IMR-90 (cell line): ENCODE data around the gene RBPJ. TPM values are rescaled to one million over a fixed set of nuclear protein-coding genes. Genes with fewer than 3 reads are reported as not detected.

ENCODE experiments used
- ATAC-seq: fragments of 200-7000 bp; cut with Tn5 transposase; 2 replicates; pipeline ENCODE4 v1.9.1; 2020; ENCODE audit warnings: low read depth, mild to moderate bottlenecking, moderate library complexity
- BruUV-seq: library from RNA; stranded (reverse); fragments of 400-500 nt; replicated peaks from 2 replicates; lab custom pipeline; 2021; lab: Mats Ljungman, UMichigan
- CTCF ChIA-PET: fragments of 300-600 bp; formaldehyde crosslinking; extraction: SDS; loops from one replicate; lab custom pipeline; 2021; ENCODE audit warnings: antibody characterized with exemption; lab: Yijun Ruan, JAX
- POLR2A ChIA-PET: fragments of 300-600 bp; sonication (Branson Sonifier 250); formaldehyde crosslinking; loops from one replicate; lab custom pipeline; 2022; ENCODE audit warnings: antibody characterized with exemption; ENCODE audit not compliant: unreplicated experiment; lab: Charles Lee
- DNase-seq: peaks from one replicate; pipeline ENCODE4 v3.0.0; 2013
- H2AFZ ChIP-seq: replicated peaks from 2 replicates; pipeline ENCODE3; 2013; ENCODE audit warnings: low read length, mild to moderate bottlenecking; ENCODE audit not compliant: poor library complexity
- H2AK5ac ChIP-seq: 2 replicates; pipeline ENCODE4 v1.6.1; 2013; ENCODE audit warnings: low read depth, low read length, inconsistent platforms
- H2AK9ac ChIP-seq: replicated peaks from 2 replicates; pipeline ENCODE3; 2013; ENCODE audit warnings: mild to moderate bottlenecking, low read depth, low read length, moderate library complexity; ENCODE audit not compliant: poor library complexity
- H2BK120ac ChIP-seq: 2 replicates; pipeline ENCODE4 v1.6.1; 2013; ENCODE audit warnings: low read depth, low read length, inconsistent platforms
- H2BK15ac ChIP-seq: 3 replicates; pipeline ENCODE4 v1.6.1; 2013; ENCODE audit warnings: low read depth, low read length, inconsistent platforms
- H2BK20ac ChIP-seq: 2 replicates; pipeline ENCODE4 v1.6.1; 2013; ENCODE audit warnings: low read depth, mild to moderate bottlenecking, inconsistent platforms, low read length, moderate library complexity
- H2BK5ac ChIP-seq: 2 replicates; pipeline ENCODE4 v1.6.1; 2013; ENCODE audit warnings: mild to moderate bottlenecking, low read depth, low read length, inconsistent platforms; ENCODE audit not compliant: poor library complexity, severe bottlenecking
- H3K14ac ChIP-seq: replicated peaks from 2 replicates; pipeline ENCODE4 v1.6.1; 2013; ENCODE audit warnings: low read depth, low read length, inconsistent platforms
- H3K18ac ChIP-seq: 2 replicates; pipeline ENCODE4 v1.6.1; 2013; ENCODE audit warnings: low read depth, low read length, control low read depth
- H3K23ac ChIP-seq: 2 replicates; pipeline ENCODE4 v1.6.1; 2013; ENCODE audit warnings: low read depth, low read length, inconsistent platforms
- H3K27ac ChIP-seq: 2 replicates; pipeline ENCODE4 v1.5.1; 2013; ENCODE audit warnings: mild to moderate bottlenecking, control low read depth, low read length; ENCODE audit not compliant: insufficient read depth
- H3K27me3 ChIP-seq: 2 replicates; pipeline ENCODE4 v1.6.1; 2013; ENCODE audit warnings: low read length; ENCODE audit not compliant: control insufficient read depth, insufficient read depth
- H3K36me3 ChIP-seq: 2 replicates; pipeline ENCODE4 v1.6.1; 2013; ENCODE audit warnings: low read length, mixed read lengths; ENCODE audit not compliant: control insufficient read depth, insufficient read depth
- H3K4ac ChIP-seq: 2 replicates; pipeline ENCODE4 v1.6.1; 2013; ENCODE audit warnings: low read depth, low read length, inconsistent platforms
- H3K4me1 ChIP-seq: 2 replicates; pipeline ENCODE4 v1.6.1; 2013; ENCODE audit warnings: low read length, mixed read lengths; ENCODE audit not compliant: control insufficient read depth, insufficient read depth
- H3K4me2 ChIP-seq: 2 replicates; pipeline ENCODE4 v1.6.1; 2013; ENCODE audit warnings: low read depth, mild to moderate bottlenecking, control low read depth, low read length, moderate library complexity
- H3K4me3 ChIP-seq: 2 replicates; pipeline ENCODE4 v1.5.1; 2013; ENCODE audit warnings: low read depth, mild to moderate bottlenecking, control low read depth, low read length, moderate library complexity; ENCODE audit not compliant: insufficient read depth
- H3K56ac ChIP-seq: 2 replicates; pipeline ENCODE4 v1.6.1; 2013; ENCODE audit warnings: low read length, inconsistent platforms; ENCODE audit not compliant: insufficient read depth; ENCODE audit errors: extremely low read depth
- H3K79me1 ChIP-seq, 2 experiments: 2 replicates each; pipeline ENCODE4 v1.6.1; 2013; ENCODE audit warnings: low read length in 2 of 2, inconsistent platforms in 1 of 2, low read depth in 1 of 2
- H3K9ac ChIP-seq: 2 replicates; pipeline ENCODE4 v1.6.1; 2013; ENCODE audit warnings: low read depth, low read length, control low read depth
- H3K9me1 ChIP-seq: 2 replicates; pipeline ENCODE4 v1.6.1; 2013; ENCODE audit warnings: low read length, inconsistent platforms; ENCODE audit not compliant: insufficient read depth
- H3K9me3 ChIP-seq: 2 replicates; pipeline ENCODE4 v1.6.1; 2013; ENCODE audit warnings: low read length; ENCODE audit not compliant: control insufficient read depth, insufficient read depth
- H4K20me1 ChIP-seq: 2 replicates; pipeline ENCODE4 v1.6.1; 2013; ENCODE audit warnings: low read length, inconsistent platforms; ENCODE audit not compliant: insufficient read depth
- H4K5ac ChIP-seq: 2 replicates; pipeline ENCODE4 v1.6.1; 2013; ENCODE audit warnings: mild to moderate bottlenecking, low read depth, low read length, control low read depth
- H4K8ac ChIP-seq, 2 experiments: 2 replicates each; pipeline ENCODE4 v1.6.1; 2013; ENCODE audit warnings: low read depth in 2 of 2, low read length in 2 of 2, control low read depth in 1 of 2, inconsistent platforms in 1 of 2
- H4K91ac ChIP-seq: 2 replicates; pipeline ENCODE4 v1.6.1; 2013; ENCODE audit warnings: low read depth, low read length, inconsistent platforms; ENCODE audit not compliant: insufficient read depth
- BHLHE40 ChIP-seq: fragments of 150-350 bp; IDR thresholded peaks from 2 replicates; pipeline ENCODE4 v1.6.1; 2016; ENCODE audit warnings: mild to moderate bottlenecking, low read depth, low read length
- CEBPB ChIP-seq: IDR thresholded peaks from 2 replicates; pipeline ENCODE4 v1.6.1; 2012; ENCODE audit warnings: low read depth, low read length, improper control_type of control experiment
- FOS ChIP-seq: fragments of 150-350 bp; IDR thresholded peaks from 2 replicates; pipeline ENCODE4 v1.6.1; 2016; ENCODE audit warnings: low read depth, low read length
- MAFK ChIP-seq: IDR thresholded peaks from 2 replicates; pipeline ENCODE4 v1.6.1; 2012; ENCODE audit warnings: low read depth, low read length, improper control_type of control experiment
- MAZ ChIP-seq: IDR thresholded peaks from 2 replicates; pipeline ENCODE4 v1.6.1; 2012; ENCODE audit warnings: low read depth, mild to moderate bottlenecking, low read length, improper control_type of control experiment, moderate library complexity, borderline replicate concordance
- POLR2A ChIP-seq: IDR thresholded peaks from 2 replicates; pipeline ENCODE4 v1.6.1; 2012; ENCODE audit warnings: mild to moderate bottlenecking, low read depth, low read length
- RAD21 ChIP-seq: IDR thresholded peaks from 2 replicates; pipeline ENCODE4 v1.6.1; 2012; ENCODE audit warnings: low read length, improper control_type of control experiment
- RCOR1 ChIP-seq: IDR thresholded peaks from 2 replicates; pipeline ENCODE4 v1.6.1; 2012; ENCODE audit warnings: mild to moderate bottlenecking, low read length, improper control_type of control experiment; ENCODE audit not compliant: insufficient replicate concordance
- RFX5 ChIP-seq: IDR thresholded peaks from 2 replicates; pipeline ENCODE4 v1.8.0; 2012; ENCODE audit warnings: low read depth, mild to moderate bottlenecking, low read length, moderate library complexity
- SMC3 ChIP-seq: fragments of 150-350 bp; IDR thresholded peaks from 2 replicates; pipeline ENCODE4 v1.6.1; 2016; ENCODE audit warnings: low read depth, mild to moderate bottlenecking, antibody characterized with exemption, low read length, moderate library complexity
- WGBS, 2 experiments: methylation state at CpG; one replicate each; pipeline versions ENCODE4 v1.1.5 to v1.1.7; 2013; ENCODE audit warnings: missing lambda C conversion rate in 2 of 2; ENCODE audit not compliant: insufficient read length in 1 of 2; ENCODE audit errors: extremely low coverage in 2 of 2; 5-methylcytosine and 5-hydroxymethylcytosine counted together
- dilution Hi-C: fragments of 300-500 bp; cut with HindIII; formaldehyde crosslinking; loops from one replicate; pipeline ENCODE4 v1.14.3; 2018; ENCODE audit warnings: low sequenced_read_pairs; ENCODE audit not compliant: unreplicated experiment
- in situ Hi-C: fragments of 300-500 bp; cut with MboI; formaldehyde crosslinking; loops from 3 replicates; pipeline ENCODE4 v1.14.3; 2019; ENCODE audit warnings: low sequenced_read_pairs, inconsistent platforms, mixed read lengths
- intact Hi-C: fragments of 100-400 bp; cut with micrococcal nuclease; formaldehyde crosslinking; loops from 2 replicates; pipeline ENCODE4 v1.10.0; 2022
- polyA plus RNA-seq, 3 experiments: library from polyadenylated mRNA; depleted of rRNA; stranded (reverse); fragments of >200 nt; gene quantifications; 2 replicates each; pipeline ENCODE4 v1.2.3, GENCODE V29; 2012; ENCODE audit warnings: low replicate concordance in 1 of 3
- total RNA-seq: library from RNA; depleted of rRNA; stranded (reverse); fragments of >200 nt; gene quantifications from 2 replicates; pipeline ENCODE4 v1.2.3, GENCODE V29; 2012
- TF ChIP-seq, protein P1 (sequence below): conservative IDR thresholded peaks from 2 replicates; pipeline ENCODE4 v1.5.1; 2012; ENCODE audit warnings: mild to moderate bottlenecking, low read depth, low read length, improper control_type of control experiment
- TF ChIP-seq, protein P2 (sequence below): fragments of 150-350 bp; IDR thresholded peaks from 2 replicates; pipeline ENCODE4 v1.6.1; 2017; ENCODE audit warnings: mild to moderate bottlenecking, antibody characterized with exemption, low read length, low read depth
- TF ChIP-seq, protein P3 (sequence below): fragments of 150-350 bp; IDR thresholded peaks from 2 replicates; pipeline ENCODE4 v1.6.1; 2016; ENCODE audit warnings: low read depth, mild to moderate bottlenecking, low read length, moderate library complexity, borderline replicate concordance

RBPJ gene
- total and polyA plus RNA-seq, 2 of the 4 experiments (the other 2 are of a cell fraction) = 50.3 to 148 TPM

DNA sequence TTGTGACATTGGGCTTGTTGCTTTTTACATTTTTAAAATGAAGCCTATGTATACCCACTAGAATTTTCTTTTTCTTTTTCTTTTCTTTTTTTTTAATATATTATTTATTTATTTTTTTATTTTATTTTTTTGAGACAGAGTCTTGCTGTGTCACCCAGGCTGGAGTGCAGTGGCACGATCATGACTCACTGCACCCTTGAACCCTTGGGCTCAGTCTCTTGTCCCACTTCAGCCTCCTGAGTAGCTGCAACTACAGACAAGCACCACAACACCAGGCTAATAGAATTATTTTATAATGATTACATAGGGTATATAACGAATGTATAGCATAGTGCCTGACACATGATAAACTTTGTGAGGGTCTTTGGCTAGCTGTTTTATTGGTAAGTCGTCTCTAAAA lies 64.9 kb downstream of the RBPJ start:
- Histone ChIP-seq H4K5ac (no peak overlapping the region), H4K20me1 (peaks cover 28% of the 10 kb centered on the region), H3K14ac (no peak overlapping the region), H3K9me3 (no peaks in the 10 kb centered on the region), H3K4me2 (no peak overlapping the region), H3K27me3 (no peaks in the 10 kb centered on the region), H3K4ac (no peak overlapping the region), H2BK20ac (no peak overlapping the region), H3K4me1 (peaks cover 5% of the 10 kb centered on the region), H3K36me3 (peaks cover 16% of the 10 kb centered on the region), H3K27ac (no peak overlapping the region), H3K9me1 (peaks cover 4% of the 10 kb centered on the region), H3K9ac (no peak overlapping the region), H3K79me1 (peaks cover 30 to 40% of the 10 kb centered on the region in 2 experiments), H3K18ac (no peak overlapping the region; the same call in 1 of the 2 replicates), H4K91ac (no peak overlapping the region), H2AK9ac (no peak overlapping the region), H3K56ac (no peak overlapping the region), H4K8ac (no peak overlapping the region; a peak in 1 of 4 replicates), H2BK120ac (no peak overlapping the region), H3K23ac (0 out of 2 replicates have a peak overlapping the region, but pooled peaks have one; percentile 17), H2AFZ (no peak overlapping the region), H3K4me3 (no peak overlapping the region), H2BK5ac (peak overlapping the region; percentile 8), H2BK15ac (no peak overlapping the region), H2AK5ac (no peak overlapping the region)
- dilution Hi-C loops = no loop called here
- no TSS peak for BruUV-seq
- DNase-seq = no peak
- intact Hi-C loops = no loop called here
- TF ChIP-seq SMC3 = no peak
- TF ChIP-seq MAZ = no peak
- TF ChIP-seq RAD21 = no peak
- no peak for TF ChIP-seq RFX5
- TF ChIP-seq CEBPB = no peak
- TF ChIP-seq, protein P1, sequence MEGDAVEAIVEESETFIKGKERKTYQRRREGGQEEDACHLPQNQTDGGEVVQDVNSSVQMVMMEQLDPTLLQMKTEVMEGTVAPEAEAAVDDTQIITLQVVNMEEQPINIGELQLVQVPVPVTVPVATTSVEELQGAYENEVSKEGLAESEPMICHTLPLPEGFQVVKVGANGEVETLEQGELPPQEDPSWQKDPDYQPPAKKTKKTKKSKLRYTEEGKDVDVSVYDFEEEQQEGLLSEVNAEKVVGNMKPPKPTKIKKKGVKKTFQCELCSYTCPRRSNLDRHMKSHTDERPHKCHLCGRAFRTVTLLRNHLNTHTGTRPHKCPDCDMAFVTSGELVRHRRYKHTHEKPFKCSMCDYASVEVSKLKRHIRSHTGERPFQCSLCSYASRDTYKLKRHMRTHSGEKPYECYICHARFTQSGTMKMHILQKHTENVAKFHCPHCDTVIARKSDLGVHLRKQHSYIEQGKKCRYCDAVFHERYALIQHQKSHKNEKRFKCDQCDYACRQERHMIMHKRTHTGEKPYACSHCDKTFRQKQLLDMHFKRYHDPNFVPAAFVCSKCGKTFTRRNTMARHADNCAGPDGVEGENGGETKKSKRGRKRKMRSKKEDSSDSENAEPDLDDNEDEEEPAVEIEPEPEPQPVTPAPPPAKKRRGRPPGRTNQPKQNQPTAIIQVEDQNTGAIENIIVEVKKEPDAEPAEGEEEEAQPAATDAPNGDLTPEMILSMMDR = no peak
- TF ChIP-seq MAFK = no peak
- TF ChIP-seq FOS = no peak
- TF ChIP-seq, protein P2, sequence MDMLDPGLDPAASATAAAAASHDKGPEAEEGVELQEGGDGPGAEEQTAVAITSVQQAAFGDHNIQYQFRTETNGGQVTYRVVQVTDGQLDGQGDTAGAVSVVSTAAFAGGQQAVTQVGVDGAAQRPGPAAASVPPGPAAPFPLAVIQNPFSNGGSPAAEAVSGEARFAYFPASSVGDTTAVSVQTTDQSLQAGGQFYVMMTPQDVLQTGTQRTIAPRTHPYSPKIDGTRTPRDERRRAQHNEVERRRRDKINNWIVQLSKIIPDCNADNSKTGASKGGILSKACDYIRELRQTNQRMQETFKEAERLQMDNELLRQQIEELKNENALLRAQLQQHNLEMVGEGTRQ = no peak
- no peak for TF ChIP-seq RCOR1
- TF ChIP-seq BHLHE40 = no peak
- TF ChIP-seq POLR2A = no peak
- TF ChIP-seq, protein P3, sequence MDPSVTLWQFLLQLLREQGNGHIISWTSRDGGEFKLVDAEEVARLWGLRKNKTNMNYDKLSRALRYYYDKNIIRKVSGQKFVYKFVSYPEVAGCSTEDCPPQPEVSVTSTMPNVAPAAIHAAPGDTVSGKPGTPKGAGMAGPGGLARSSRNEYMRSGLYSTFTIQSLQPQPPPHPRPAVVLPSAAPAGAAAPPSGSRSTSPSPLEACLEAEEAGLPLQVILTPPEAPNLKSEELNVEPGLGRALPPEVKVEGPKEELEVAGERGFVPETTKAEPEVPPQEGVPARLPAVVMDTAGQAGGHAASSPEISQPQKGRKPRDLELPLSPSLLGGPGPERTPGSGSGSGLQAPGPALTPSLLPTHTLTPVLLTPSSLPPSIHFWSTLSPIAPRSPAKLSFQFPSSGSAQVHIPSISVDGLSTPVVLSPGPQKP = no peak
- ChIA-PET CTCF (interaction anchor here (0.8 kb wide), 1 partner anchor 13 kb away, joined by 5 read pairs; no protein-coding TSS in a partner anchor), POLR2A (no interaction called here)
- no peak for ATAC-seq
- in situ Hi-C loops = no loop called here
- WGBS, 2 experiments = no CpG with 5 or more reads among the region's 3 CpGs
